ENCODE results near the gene CNPY4.

CNPY4 gene, protein sequence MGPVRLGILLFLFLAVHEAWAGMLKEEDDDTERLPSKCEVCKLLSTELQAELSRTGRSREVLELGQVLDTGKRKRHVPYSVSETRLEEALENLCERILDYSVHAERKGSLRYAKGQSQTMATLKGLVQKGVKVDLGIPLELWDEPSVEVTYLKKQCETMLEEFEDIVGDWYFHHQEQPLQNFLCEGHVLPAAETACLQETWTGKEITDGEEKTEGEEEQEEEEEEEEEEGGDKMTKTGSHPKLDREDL

GRCh38 chr7:100119072-100119969 lies at the start of gene CNPY4, which contains the start of gene TAF6:
Gene CNPY4 (plus strand): TSS chr7:100119634. CDS start chr7:100119745, 111 bp downstream.
Gene TAF6 (minus strand): TSS chr7:100119358. CDS start chr7:100114209, 5,149 bp downstream.
- Histone ChIP-seq H2AFZ (ENCODE audit: low read length) (peak within 1 kb of the TSS; percentile 78), H3K36me3 (ENCODE audit: insufficient read depth, low read length) (no peaks in the 10 kb centered on the region), H3K9me3 (ENCODE audit: insufficient read depth, low read depth, low read length) (no peaks in the 10 kb centered on the region), H3K9ac (ENCODE audit: low read depth, low read length, poor library complexity, severe bottlenecking) (peak within 1 kb of the TSS; percentile 91), H3K4me3 (ENCODE audit: low read length, poor library complexity, severe bottlenecking) (peak within 1 kb of the TSS; percentile 99), H3K9me2 (replicated peaks; ENCODE audit: low read depth, low read length) (no peaks in the 10 kb centered on the region), H3K4me1 (ENCODE audit: insufficient read depth, low read length, poor library complexity, severe bottlenecking) (peaks cover 14% of the 10 kb centered on the region), H3K79me2 (ENCODE audit: insufficient read depth, low read length) (peaks cover 27% of the 10 kb centered on the region), H3K4me2 (ENCODE audit: low read depth, low read length, poor library complexity, severe bottlenecking) (peak within 1 kb of the TSS; percentile 91), H3K27me3 (ENCODE audit: insufficient read depth, low read length, poor library complexity, severe bottlenecking) (no peaks in the 10 kb centered on the region), H3F3A (ENCODE audit: low read depth) (no peaks in the 10 kb centered on the region), H4K20me1 (ENCODE audit: insufficient read depth, low read length, poor library complexity, severe bottlenecking) (peaks cover 4% of the 10 kb centered on the region)
- TF ChIP-seq, protein P1, sequence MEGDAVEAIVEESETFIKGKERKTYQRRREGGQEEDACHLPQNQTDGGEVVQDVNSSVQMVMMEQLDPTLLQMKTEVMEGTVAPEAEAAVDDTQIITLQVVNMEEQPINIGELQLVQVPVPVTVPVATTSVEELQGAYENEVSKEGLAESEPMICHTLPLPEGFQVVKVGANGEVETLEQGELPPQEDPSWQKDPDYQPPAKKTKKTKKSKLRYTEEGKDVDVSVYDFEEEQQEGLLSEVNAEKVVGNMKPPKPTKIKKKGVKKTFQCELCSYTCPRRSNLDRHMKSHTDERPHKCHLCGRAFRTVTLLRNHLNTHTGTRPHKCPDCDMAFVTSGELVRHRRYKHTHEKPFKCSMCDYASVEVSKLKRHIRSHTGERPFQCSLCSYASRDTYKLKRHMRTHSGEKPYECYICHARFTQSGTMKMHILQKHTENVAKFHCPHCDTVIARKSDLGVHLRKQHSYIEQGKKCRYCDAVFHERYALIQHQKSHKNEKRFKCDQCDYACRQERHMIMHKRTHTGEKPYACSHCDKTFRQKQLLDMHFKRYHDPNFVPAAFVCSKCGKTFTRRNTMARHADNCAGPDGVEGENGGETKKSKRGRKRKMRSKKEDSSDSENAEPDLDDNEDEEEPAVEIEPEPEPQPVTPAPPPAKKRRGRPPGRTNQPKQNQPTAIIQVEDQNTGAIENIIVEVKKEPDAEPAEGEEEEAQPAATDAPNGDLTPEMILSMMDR (conservative IDR thresholded peaks at IDR 0.05; ENCODE audit: low read length) = no peak
- no peak for TF ChIP-seq EZH2phosphoT487 (IDR thresholded peaks at IDR 0.05; ENCODE audit: borderline replicate concordance)

DNA sequence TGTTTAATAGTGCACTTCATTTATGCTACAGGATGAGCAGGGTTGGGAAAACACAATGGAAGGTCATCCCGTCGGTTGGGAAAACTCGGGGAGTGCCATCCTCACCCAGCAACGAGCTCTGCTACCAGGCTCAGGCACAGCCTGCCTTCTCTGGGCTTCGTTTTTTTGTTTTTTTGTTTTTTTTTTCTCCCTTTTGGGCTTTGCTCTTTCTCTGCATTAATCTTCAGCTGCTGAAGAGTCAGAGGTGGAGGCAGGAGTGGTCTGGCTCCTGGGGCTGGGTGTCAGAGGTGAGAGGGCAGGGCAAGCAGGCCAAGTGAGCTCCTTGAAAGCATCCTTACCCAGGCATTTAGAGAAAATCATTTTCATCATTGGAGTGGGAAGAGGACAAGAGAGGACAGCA lies 49.4 kb upstream of the CNPY4 start:
- Histone ChIP-seq H3K4me2 (ENCODE audit: low read depth, low read length, poor library complexity, severe bottlenecking) (no peak overlapping the region), H3K36me3 (ENCODE audit: insufficient read depth, low read length) (peaks cover 54% of the 10 kb centered on the region), H3K9me3 (ENCODE audit: insufficient read depth, low read depth, low read length) (peaks cover 24% of the 10 kb centered on the region; the same call in 1 of the 2 replicates), H3K27me3 (ENCODE audit: insufficient read depth, low read length, poor library complexity, severe bottlenecking) (no peaks in the 10 kb centered on the region), H3K79me2 (ENCODE audit: insufficient read depth, low read length) (no peaks in the 10 kb centered on the region), H4K20me1 (ENCODE audit: insufficient read depth, low read length, poor library complexity, severe bottlenecking) (no peaks in the 10 kb centered on the region), H3K4me3 (ENCODE audit: low read length, poor library complexity, severe bottlenecking) (no peak overlapping the region), H3K4me1 (ENCODE audit: insufficient read depth, low read length, poor library complexity, severe bottlenecking) (no peaks in the 10 kb centered on the region), H2AFZ (ENCODE audit: low read length) (no peak overlapping the region), H3K9ac (ENCODE audit: low read depth, low read length, poor library complexity, severe bottlenecking) (no peak overlapping the region), H3F3A (ENCODE audit: low read depth) (no peaks in the 10 kb centered on the region), H3K9me2 (replicated peaks; ENCODE audit: low read depth, low read length) (no peaks in the 10 kb centered on the region)
- TF ChIP-seq, protein P1 (conservative IDR thresholded peaks at IDR 0.05; ENCODE audit: low read length) = no peak
- no peak for TF ChIP-seq EZH2phosphoT487 (IDR thresholded peaks at IDR 0.05; ENCODE audit: borderline replicate concordance)

DNA sequence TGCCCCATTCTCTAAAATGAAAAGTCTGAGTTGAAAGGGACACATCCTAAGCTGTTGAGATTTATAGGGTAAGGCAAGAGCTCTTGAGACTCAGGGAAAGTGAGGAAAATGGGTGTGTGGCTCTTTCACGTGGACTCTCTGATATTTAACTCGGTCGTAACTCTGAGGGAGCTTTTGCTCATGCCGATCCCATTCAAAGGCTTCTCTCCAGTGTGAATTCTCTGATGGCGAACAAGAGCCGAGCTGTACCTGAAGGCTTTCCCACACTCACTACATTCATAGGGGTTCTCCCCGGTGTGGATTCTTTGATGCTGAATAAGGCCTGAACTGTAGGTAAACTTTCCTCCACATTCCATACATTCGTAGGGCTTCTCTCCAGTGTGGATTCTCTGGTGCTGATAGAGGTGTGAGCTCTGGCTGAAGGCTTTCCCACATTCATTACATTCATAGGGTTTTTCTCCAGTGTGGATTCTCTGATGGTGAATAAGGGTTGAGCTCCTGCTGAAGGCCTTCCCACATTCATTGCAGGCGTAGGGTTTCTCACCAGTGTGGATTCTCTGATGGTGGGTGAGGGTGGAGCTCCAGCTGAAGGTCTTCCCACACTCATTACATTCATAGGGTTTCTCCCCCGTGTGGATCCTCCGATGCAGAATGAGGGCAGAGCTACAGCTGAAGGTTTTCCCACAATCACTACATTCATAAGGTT lies 48.3 kb upstream of the CNPY4 start:
- Histone ChIP-seq H3K79me2 (ENCODE audit: insufficient read depth, low read length) (peaks cover 4% of the 10 kb centered on the region; the same call in 1 of the 2 replicates), H3K4me3 (ENCODE audit: low read length, poor library complexity, severe bottlenecking) (no peak overlapping the region), H3K9ac (ENCODE audit: low read depth, low read length, poor library complexity, severe bottlenecking) (no peak overlapping the region), H3K9me3 (ENCODE audit: insufficient read depth, low read depth, low read length) (peaks cover 24% of the 10 kb centered on the region; the same call in 1 of the 2 replicates), H3K9me2 (replicated peaks; ENCODE audit: low read depth, low read length) (no peaks in the 10 kb centered on the region), H3F3A (ENCODE audit: low read depth) (no peaks in the 10 kb centered on the region), H2AFZ (ENCODE audit: low read length) (no peak overlapping the region), H4K20me1 (ENCODE audit: insufficient read depth, low read length, poor library complexity, severe bottlenecking) (no peaks in the 10 kb centered on the region), H3K4me2 (ENCODE audit: low read depth, low read length, poor library complexity, severe bottlenecking) (no peak overlapping the region), H3K27me3 (ENCODE audit: insufficient read depth, low read length, poor library complexity, severe bottlenecking) (no peaks in the 10 kb centered on the region), H3K36me3 (ENCODE audit: insufficient read depth, low read length) (peaks cover 65% of the 10 kb centered on the region), H3K4me1 (ENCODE audit: insufficient read depth, low read length, poor library complexity, severe bottlenecking) (no peaks in the 10 kb centered on the region)
- TF ChIP-seq, protein P1 (conservative IDR thresholded peaks at IDR 0.05; ENCODE audit: low read length) = no peak
- TF ChIP-seq EZH2phosphoT487 (IDR thresholded peaks at IDR 0.05; ENCODE audit: borderline replicate concordance) = no peak

Measured in Loucy (cell line).